PFSK-1 (cell line): ENCODE results near the gene EMX1.

ENCODE experiments used
- POLR2AphosphoS5 ChIP-seq: IDR thresholded peaks from 2 replicates; pipeline ENCODE4 v1.6.1; 2012; ENCODE audit warnings: low read depth, mild to moderate bottlenecking, control low read depth, low read length, moderate library complexity
- SIN3A ChIP-seq: IDR thresholded peaks from 2 replicates; pipeline ENCODE4 v1.6.1; 2012; ENCODE audit warnings: mild to moderate bottlenecking, low read length, moderate library complexity, borderline replicate concordance; ENCODE audit not compliant: insufficient read depth
- TAF1 ChIP-seq: IDR thresholded peaks from 2 replicates; pipeline ENCODE4 v1.6.1; 2012; ENCODE audit warnings: low read length, control low read depth, borderline replicate concordance; ENCODE audit not compliant: insufficient read depth

DNA sequence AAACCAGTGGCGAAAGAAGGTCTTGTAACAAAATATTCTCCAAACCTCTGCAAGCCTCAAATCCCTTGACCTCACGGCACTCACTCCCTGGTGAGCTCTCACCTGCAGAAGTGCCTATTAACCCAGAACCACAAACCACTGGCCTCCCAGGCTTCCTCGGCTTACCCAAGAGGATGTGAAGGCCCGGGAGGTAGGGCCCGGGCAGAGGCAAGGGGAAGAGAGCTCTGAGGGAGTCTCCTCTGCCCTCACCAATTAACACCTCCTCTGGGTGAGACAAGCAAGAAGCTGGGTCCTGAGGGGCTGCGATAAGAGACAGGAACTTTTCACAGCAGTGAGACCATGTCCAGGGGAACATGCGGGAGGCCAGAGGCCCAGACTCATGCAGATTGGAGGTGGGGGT lies 53.7 kb downstream of the EMX1 start:
- TF ChIP-seq SIN3A (no peak), POLR2AphosphoS5 (no peak), TAF1 (no peak)
